Measurements from ENCODE around the gene AAMDC. TPM values are rescaled to one million over a fixed set of nuclear protein-coding genes. Genes with fewer than 3 reads are reported as not detected.

Gene AAMDC
- 9.0 TPM for total RNA-seq

GRCh38 chr11:77820565-77821348 lies at the start of gene AAMDC, which contains the start of gene RSF1:
Gene AAMDC, plus strand, starts transcription at chr11:77821144. Its CDS starts 21,353 bp downstream, at chr11:77842497.
Gene RSF1, minus strand, starts transcription at chr11:77820722. Its CDS starts 8 bp downstream, at chr11:77820714.

Small RNA genes within 50 kb of the gene (small RNA-seq; reads per million reads assigned to genes)
- gene AP002812.4 = not detected

Other genes with a start within 250 kb of the AAMDC start
- 8.1 TPM for gene AQP11, start 231.2 kb upstream of the AAMDC start, total RNA-seq
- gene CLNS1A, start 183.3 kb upstream of the AAMDC start, total RNA-seq = 161 TPM
- gene RSF1, start 422 bp upstream of the AAMDC start, total RNA-seq = 123 TPM
- gene INTS4, start 173.5 kb downstream of the AAMDC start, total RNA-seq = 48.4 TPM
- 1.8 TPM for gene KCTD14, start 202.1 kb downstream of the AAMDC start, total RNA-seq
- gene THRSP, start 242.7 kb downstream of the AAMDC start, total RNA-seq = not detected